Measurements from ENCODE around the gene RNF145. TPM values are rescaled to one million over a fixed set of nuclear protein-coding genes. Genes with fewer than 3 reads are reported as not detected.

Gene RNF145
- total RNA-seq, 1 experiment from 2014 or later: 193 TPM

GRCh38 chr5:159112436-159112835 lies 96.9 kb downstream of the RNF145 start:
- no peak overlapping the region for H3K27ac Mint-ChIP-seq (ENCODE audit: unreplicated experiment)
- intact Hi-C loops (cut with micrococcal nuclease; ENCODE audit: unreplicated experiment): no loop called here
- CTCF ChIA-PET: no interaction called here
- no peaks in the 10 kb centered on the region for H3K9me3 Mint-ChIP-seq (ENCODE audit: low read depth, unreplicated experiment)
- BruUV-seq (replicated peaks): no TSS peak
- TF ChIP-seq, protein P1, sequence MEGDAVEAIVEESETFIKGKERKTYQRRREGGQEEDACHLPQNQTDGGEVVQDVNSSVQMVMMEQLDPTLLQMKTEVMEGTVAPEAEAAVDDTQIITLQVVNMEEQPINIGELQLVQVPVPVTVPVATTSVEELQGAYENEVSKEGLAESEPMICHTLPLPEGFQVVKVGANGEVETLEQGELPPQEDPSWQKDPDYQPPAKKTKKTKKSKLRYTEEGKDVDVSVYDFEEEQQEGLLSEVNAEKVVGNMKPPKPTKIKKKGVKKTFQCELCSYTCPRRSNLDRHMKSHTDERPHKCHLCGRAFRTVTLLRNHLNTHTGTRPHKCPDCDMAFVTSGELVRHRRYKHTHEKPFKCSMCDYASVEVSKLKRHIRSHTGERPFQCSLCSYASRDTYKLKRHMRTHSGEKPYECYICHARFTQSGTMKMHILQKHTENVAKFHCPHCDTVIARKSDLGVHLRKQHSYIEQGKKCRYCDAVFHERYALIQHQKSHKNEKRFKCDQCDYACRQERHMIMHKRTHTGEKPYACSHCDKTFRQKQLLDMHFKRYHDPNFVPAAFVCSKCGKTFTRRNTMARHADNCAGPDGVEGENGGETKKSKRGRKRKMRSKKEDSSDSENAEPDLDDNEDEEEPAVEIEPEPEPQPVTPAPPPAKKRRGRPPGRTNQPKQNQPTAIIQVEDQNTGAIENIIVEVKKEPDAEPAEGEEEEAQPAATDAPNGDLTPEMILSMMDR (IDR thresholded peaks at IDR 0.05; ENCODE audit: unreplicated experiment): no peak
- no peaks in the 10 kb centered on the region for H3K4me1 Mint-ChIP-seq (ENCODE audit: low read depth, unreplicated experiment)
- no peaks in the 10 kb centered on the region for H3K36me3 Mint-ChIP-seq (ENCODE audit: insufficient read depth, unreplicated experiment)
- H3K27me3 Mint-ChIP-seq (ENCODE audit: unreplicated experiment): peaks cover 78% of the 10 kb centered on the region
- DNase-seq: no peak
- H3K4me3 Mint-ChIP-seq (ENCODE audit: low read depth, unreplicated experiment): no peak overlapping the region

Other genes starting within 250 kb of the RNF145 start
- gene EBF1, start 109.6 kb downstream of the RNF145 start, total RNA-seq (2022): not detected in 2 replicates
- gene UBLCP1, start 53.7 kb upstream of the RNF145 start, total RNA-seq (2022): 35.8 and 39.5 TPM in 2 replicates
- not detected in 2 replicates for gene IL12B, start 120.9 kb upstream of the RNF145 start, total RNA-seq (2022)

Measured in Calu3 (cell line).